Vagina (tissue), 2 donors: ENCODE data around the gene PIAS4.

Experiments
- CTCF ChIP-seq, 3 experiments: fragments of 450-650 bp in 2 of 3; fragments of 200-600 bp in 1 of 3; sonication (generic) in 1 of 3; IDR thresholded peaks; one replicate each; pipeline ENCODE4 v1.5.1; 2017 to 2019; ENCODE audit warnings: antibody characterized with exemption in 3 of 3, mild to moderate bottlenecking in 2 of 3, moderate library complexity in 2 of 3
- POLR2A ChIP-seq, 2 donors: fragments of 450-650 bp; IDR thresholded peaks; one replicate each; pipeline ENCODE4 v1.6.1; 2017; ENCODE audit warnings: antibody characterized with exemption in 2 of 2, mild to moderate bottlenecking in 2 of 2, moderate library complexity in 2 of 2

GRCh38 chr19:4066682-4067395 is 59.3 kb downstream of the PIAS4 start, which contains the start of gene ZBTB7A:
- TF ChIP-seq CTCF (IDR thresholded peaks at IDR 0.05) (no peak), POLR2A (IDR thresholded peaks at IDR 0.05) (no peak)
